Epithelial cell of esophagus (primary cell): ENCODE data around the gene KCNG4.

Source experiments
- DNase-seq: peaks from one replicate; pipeline ENCODE4 v3.0.0; 2010; ENCODE audit warnings: low read depth
- H3K4me3 ChIP-seq: 2 replicates; pipeline ENCODE4 v1.5.1; 2011; ENCODE audit warnings: mild to moderate bottlenecking, low read length, control low read depth
- TF ChIP-seq, protein P1 (sequence below): IDR thresholded peaks from 2 replicates; pipeline ENCODE4 v1.5.1; 2011; ENCODE audit warnings: low read depth, mild to moderate bottlenecking, low read length, control low read depth, inconsistent platforms; ENCODE audit not compliant: insufficient read depth; ENCODE audit errors: missing control alignments

The KCNG4 gene

DNA sequence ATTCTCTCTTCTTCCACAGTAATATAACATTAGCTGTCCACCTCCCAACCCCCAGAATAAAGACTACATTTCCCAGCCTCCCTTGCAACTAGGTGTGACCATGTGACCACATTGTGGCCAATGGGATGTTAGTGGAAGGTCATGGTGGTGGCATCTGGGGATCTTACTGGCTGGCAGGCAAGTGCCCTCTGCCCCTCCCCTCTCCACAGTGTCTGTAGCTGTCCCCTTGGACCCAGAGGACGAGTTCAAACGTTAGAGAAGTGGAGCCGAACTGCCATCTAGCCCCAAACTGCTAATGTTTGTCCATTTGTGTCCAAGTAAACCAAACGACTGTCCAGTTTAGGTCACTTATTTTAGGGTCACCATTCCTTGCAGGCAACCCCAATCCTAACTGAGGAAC, 26.6 kb upstream of the KCNG4 start:
- no peak overlapping the region for H3K4me3 ChIP-seq
- peak; percentile 59 for DNase-seq
- TF ChIP-seq, protein P1, sequence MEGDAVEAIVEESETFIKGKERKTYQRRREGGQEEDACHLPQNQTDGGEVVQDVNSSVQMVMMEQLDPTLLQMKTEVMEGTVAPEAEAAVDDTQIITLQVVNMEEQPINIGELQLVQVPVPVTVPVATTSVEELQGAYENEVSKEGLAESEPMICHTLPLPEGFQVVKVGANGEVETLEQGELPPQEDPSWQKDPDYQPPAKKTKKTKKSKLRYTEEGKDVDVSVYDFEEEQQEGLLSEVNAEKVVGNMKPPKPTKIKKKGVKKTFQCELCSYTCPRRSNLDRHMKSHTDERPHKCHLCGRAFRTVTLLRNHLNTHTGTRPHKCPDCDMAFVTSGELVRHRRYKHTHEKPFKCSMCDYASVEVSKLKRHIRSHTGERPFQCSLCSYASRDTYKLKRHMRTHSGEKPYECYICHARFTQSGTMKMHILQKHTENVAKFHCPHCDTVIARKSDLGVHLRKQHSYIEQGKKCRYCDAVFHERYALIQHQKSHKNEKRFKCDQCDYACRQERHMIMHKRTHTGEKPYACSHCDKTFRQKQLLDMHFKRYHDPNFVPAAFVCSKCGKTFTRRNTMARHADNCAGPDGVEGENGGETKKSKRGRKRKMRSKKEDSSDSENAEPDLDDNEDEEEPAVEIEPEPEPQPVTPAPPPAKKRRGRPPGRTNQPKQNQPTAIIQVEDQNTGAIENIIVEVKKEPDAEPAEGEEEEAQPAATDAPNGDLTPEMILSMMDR: no peak

DNA sequence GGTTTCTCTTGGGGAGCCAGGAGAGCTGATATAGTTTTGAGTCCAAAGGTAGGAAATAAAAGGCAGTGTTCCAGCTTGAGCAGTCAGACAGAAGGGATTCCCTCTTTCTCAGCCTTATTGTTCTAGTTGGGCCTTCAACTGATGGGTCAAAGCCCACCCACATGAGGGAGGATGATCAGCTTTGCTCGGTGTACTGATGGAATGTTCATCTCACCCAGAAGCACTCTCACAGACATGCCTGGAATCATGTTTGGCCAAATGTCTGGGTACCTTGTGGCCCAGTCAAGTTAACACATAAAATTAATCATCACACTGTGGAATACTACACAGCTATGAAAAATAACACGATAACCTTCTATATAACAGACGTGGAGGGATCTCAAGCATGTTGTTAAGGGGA, 23.1 kb upstream of the KCNG4 start:
- H3K4me3 ChIP-seq: no peak overlapping the region
- TF ChIP-seq, protein P1: no peak
- DNase-seq: no peak

DNA sequence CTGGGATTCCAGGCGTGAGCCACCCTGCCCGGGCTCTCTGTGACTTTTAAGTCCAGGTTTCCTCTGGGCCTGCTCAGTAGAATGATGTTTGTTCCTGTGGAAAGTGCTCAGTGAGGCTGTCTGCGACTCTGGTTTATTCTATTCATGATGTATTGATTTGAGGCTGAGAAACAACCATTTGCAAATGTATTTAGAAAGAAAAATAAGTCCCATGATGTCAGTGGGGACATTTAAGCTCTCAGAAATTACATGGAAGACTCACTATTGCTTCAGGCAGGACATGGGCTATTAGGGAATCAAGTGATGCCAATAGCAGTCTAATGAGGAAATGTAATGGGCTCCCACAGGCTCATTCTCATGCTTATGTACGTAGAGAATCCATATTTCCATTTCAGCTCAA, 22.2 kb upstream of the KCNG4 start:
- H3K4me3 ChIP-seq: no peak overlapping the region
- DNase-seq: no peak
- TF ChIP-seq, protein P1: no peak

DNA sequence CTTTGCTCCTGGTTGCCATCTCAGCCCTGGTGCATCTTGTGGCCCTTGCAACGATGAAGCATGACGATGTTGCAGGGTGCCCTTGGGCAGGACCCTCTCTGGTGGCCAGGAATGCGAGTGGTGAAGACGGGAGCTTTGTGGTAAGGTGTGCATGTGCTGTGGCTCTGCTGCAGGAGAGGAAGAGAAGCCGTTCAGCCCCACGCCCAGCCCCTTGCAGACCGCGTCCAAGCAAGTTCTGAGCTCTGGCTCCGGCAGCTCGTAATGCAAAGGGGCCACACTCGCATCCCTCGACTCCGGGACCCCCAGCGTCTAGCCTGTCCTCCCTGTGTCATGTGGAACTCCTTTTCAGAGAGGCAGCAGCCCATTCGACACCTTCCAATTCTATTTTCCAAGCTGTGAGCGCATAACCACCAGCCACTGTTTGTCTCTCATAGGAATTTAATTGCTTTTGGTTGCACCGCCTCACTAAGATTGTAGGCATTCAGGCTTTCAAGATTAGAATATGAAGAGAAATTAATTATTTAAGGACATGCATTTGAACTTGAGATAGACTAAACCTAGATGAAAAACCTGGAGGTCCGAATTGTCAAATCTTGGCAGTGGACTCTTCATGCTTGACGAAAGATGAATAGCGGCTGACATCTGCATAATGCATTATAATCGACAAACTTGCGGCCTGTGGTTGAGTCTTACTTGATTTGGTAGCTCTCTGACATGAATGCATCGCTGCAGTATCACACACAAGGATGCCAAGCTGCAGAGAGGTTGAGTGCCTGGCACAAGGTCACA, 21.1 kb upstream of the KCNG4 start:
- DNase-seq: no peak
- H3K4me3 ChIP-seq: no peak overlapping the region
- TF ChIP-seq, protein P1: no peak

DNA sequence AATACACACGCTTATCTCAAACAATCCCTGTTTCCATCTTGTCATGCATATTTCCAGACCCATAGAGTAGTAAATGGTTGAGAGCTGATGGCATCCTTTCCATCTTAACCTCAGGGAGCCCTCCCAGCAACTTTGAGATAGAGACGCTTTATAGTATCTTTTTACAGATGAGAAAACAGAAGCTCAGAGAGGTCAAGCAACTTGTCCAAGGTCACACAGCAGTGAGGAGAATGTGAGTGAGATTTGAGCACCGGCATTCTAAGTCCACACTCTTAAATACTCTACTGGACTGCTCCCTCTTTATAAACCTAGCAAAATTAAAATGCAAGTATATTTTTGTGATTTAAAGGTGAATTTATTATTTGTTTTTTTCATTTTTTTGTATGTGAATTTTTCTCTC, 19.9 kb upstream of the KCNG4 start:
- H3K4me3 ChIP-seq: no peak overlapping the region
- TF ChIP-seq, protein P1: no peak
- DNase-seq: no peak

DNA sequence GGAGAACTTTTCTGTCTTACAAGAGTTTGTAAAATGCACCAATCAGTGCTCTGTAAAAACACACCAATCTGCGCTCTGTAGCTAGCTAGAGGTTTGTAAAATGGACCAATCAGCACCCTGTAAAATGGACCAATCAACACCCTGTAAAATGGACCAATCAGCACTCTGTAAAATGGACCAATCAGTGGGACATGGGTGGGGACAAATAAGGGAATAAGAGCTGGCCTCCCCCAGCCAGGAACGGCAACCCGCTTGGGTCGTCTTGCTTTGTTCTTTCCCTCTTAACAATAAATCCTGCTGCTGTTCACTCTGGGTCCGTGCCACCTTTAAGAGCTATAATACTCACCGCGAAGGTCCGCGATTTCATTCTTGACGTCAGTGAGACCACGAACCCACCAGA, 18.5 kb upstream of the KCNG4 start:
- DNase-seq: no peak
- TF ChIP-seq, protein P1: no peak
- no peak overlapping the region for H3K4me3 ChIP-seq
